Neural progenitor cell (in vitro differentiated cells): Measurements from ENCODE around the gene NUDT22. TPM values are rescaled to one million over a fixed set of nuclear protein-coding genes. Genes with fewer than 3 reads are reported as not detected.

ENCODE experiments used
- DNase-seq: peaks from one replicate; pipeline ENCODE4 v3.0.0-alpha.2; 2016; ENCODE audit warnings: low spot score
- H2AFZ ChIP-seq: fragments of 200-600 bp; sonication (generic); replicated peaks from 2 replicates; pipeline ENCODE4 v1.6.1; 2016; ENCODE audit warnings: antibody characterized with exemption
- H3F3A ChIP-seq: fragments of 200-600 bp; sonication (generic); 2 replicates; pipeline ENCODE4 v1.6.1; 2016; ENCODE audit warnings: antibody characterized with exemption, low read depth
- H3K27ac ChIP-seq: fragments of 200-600 bp; sonication (generic); 2 replicates; pipeline ENCODE4 v1.5.1; 2016; ENCODE audit warnings: mild to moderate bottlenecking
- H3K27me3 ChIP-seq: fragments of 200-600 bp; sonication (generic); 2 replicates; pipeline ENCODE4 v1.6.1; 2016; ENCODE audit warnings: mild to moderate bottlenecking, moderate library complexity
- H3K36me3 ChIP-seq: fragments of 200-600 bp; sonication (generic); 2 replicates; pipeline ENCODE4 v1.5.1; 2016
- H3K4me1 ChIP-seq: fragments of 200-600 bp; sonication (generic); 2 replicates; pipeline ENCODE4 v1.6.1; 2016; ENCODE audit warnings: mixed run types
- H3K4me2 ChIP-seq: fragments of 200-600 bp; sonication (generic); 2 replicates; pipeline ENCODE4 v1.6.1; 2016
- H3K4me3 ChIP-seq: fragments of 200-600 bp; sonication (generic); 2 replicates; pipeline ENCODE4 v1.5.1; 2016
- H3K79me2 ChIP-seq: fragments of 200-600 bp; sonication (generic); 2 replicates; pipeline ENCODE4 v1.6.1; 2016; ENCODE audit warnings: low read depth
- H3K9ac ChIP-seq: fragments of 200-600 bp; sonication (generic); 2 replicates; pipeline ENCODE4 v1.6.1; 2016
- H3K9me3 ChIP-seq: fragments of 200-600 bp; sonication (generic); 2 replicates; pipeline ENCODE4 v1.5.1; 2016; ENCODE audit warnings: low read depth
- H4K20me1 ChIP-seq: fragments of 200-600 bp; sonication (generic); 2 replicates; pipeline ENCODE4 v1.6.1; 2016; ENCODE audit warnings: low read depth
- H3K27ac Mint-ChIP-seq: 3 replicates; pipeline ENCODE4 v1.8.0; 2021; ENCODE audit warnings: mixed read lengths
- H3K27me3 Mint-ChIP-seq: 2 replicates; pipeline ENCODE4 v1.8.0; 2022; ENCODE audit warnings: low read depth, mild to moderate bottlenecking, inconsistent platforms, moderate library complexity, mixed read lengths; ENCODE audit not compliant: insufficient read depth
- H3K36me3 Mint-ChIP-seq: 3 replicates; pipeline ENCODE4 v1.8.0; 2021; ENCODE audit warnings: mixed read lengths
- H3K4me1 Mint-ChIP-seq: 3 replicates; pipeline ENCODE4 v1.8.0; 2021; ENCODE audit warnings: mixed read lengths
- H3K4me3 Mint-ChIP-seq: 3 replicates; pipeline ENCODE4 v1.8.0; 2021; ENCODE audit warnings: mild to moderate bottlenecking, moderate library complexity, mixed read lengths
- H3K9me3 Mint-ChIP-seq: 3 replicates; pipeline ENCODE4 v1.8.0; 2020; ENCODE audit warnings: mixed read lengths
- CTCF ChIP-seq: fragments of 200-600 bp; sonication (generic); IDR thresholded peaks from 2 replicates; pipeline ENCODE4 v1.5.1; 2017; ENCODE audit warnings: antibody characterized with exemption, mild to moderate bottlenecking
- EZH2 ChIP-seq: fragments of 200-600 bp; sonication (generic); IDR thresholded peaks from 2 replicates; pipeline ENCODE4 v1.6.1; 2017; ENCODE audit warnings: antibody characterized with exemption, mild to moderate bottlenecking, moderate library complexity
- EZH2phosphoT487 ChIP-seq: fragments of 200-600 bp; sonication (generic); IDR thresholded peaks from 2 replicates; pipeline ENCODE4 v1.6.1; 2017; ENCODE audit warnings: antibody characterized with exemption
- total RNA-seq: library from RNA; depleted of rRNA; stranded (reverse); fragments of >200 nt; gene quantifications from 2 replicates; pipeline ENCODE4 v1.2.3, GENCODE V29; 2015; ENCODE audit warnings: low replicate concordance

Gene NUDT22, protein sequence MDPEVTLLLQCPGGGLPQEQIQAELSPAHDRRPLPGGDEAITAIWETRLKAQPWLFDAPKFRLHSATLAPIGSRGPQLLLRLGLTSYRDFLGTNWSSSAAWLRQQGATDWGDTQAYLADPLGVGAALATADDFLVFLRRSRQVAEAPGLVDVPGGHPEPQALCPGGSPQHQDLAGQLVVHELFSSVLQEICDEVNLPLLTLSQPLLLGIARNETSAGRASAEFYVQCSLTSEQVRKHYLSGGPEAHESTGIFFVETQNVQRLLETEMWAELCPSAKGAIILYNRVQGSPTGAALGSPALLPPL
- total RNA-seq, result 23.5 and 28.8 TPM in 2 replicates

- TF ChIP-seq EZH2 (no peak), EZH2phosphoT487 (no peak), CTCF (no peak)
- H3K36me3 ChIP-seq, result no peaks in the 10 kb centered on the region
- H3K4me2 ChIP-seq, result peak within 1 kb of the TSS; percentile 89
- peaks cover 27% of the 10 kb centered on the region for H3K4me1 Mint-ChIP-seq
- no peak within 1 kb of the TSS for H3K27ac ChIP-seq
- peaks cover 16% of the 10 kb centered on the region for H3K4me1 ChIP-seq
- H3K9ac ChIP-seq, result peak within 1 kb of the TSS; percentile 31
- no peaks in the 10 kb centered on the region for H4K20me1 ChIP-seq
- peak; percentile 94 for DNase-seq
- peak within 1 kb of the TSS; percentile 91 for H3K4me3 Mint-ChIP-seq
- H3K36me3 Mint-ChIP-seq, result no peaks in the 10 kb centered on the region
- peak within 1 kb of the TSS; percentile 2 for H2AFZ ChIP-seq
- peaks cover 5% of the 10 kb centered on the region for H3K27me3 Mint-ChIP-seq
- no peaks in the 10 kb centered on the region for H3K9me3 ChIP-seq
- peaks cover 2% of the 10 kb centered on the region for H3K27me3 ChIP-seq
- H3K79me2 ChIP-seq, result no peaks in the 10 kb centered on the region
- no peak within 1 kb of the TSS for H3K27ac Mint-ChIP-seq
- no peaks in the 10 kb centered on the region for H3K9me3 Mint-ChIP-seq
- H3F3A ChIP-seq, result peaks cover 25% of the 10 kb centered on the region
- peak within 1 kb of the TSS; percentile 62 for H3K4me3 ChIP-seq
Measured at GRCh38 chr11:64225608-64226506, at the start of gene NUDT22, which contains the start of gene TRPT1. NUDT22 (plus strand) TSS chr11:64226274; CDS start chr11:64226653, 379 bp downstream. TRPT1 (minus strand) TSS chr11:64226186; CDS start chr11:64225860, 326 bp downstream.

GRCh38 chr11:64176751-64177150 is 49.3 kb upstream of the NUDT22 start:
- DNase-seq, result no peak
- Mint-ChIP-seq H3K36me3 (peaks cover 9% of the 10 kb centered on the region), H3K4me3 (no peak overlapping the region), H3K27ac (no peak overlapping the region), H3K9me3 (peaks cover 9% of the 10 kb centered on the region), H3K27me3 (peaks cover 4% of the 10 kb centered on the region), H3K4me1 (peaks cover 15% of the 10 kb centered on the region)
- Histone ChIP-seq H2AFZ (no peak overlapping the region), H3K4me2 (no peak overlapping the region), H3K9me3 (no peaks in the 10 kb centered on the region), H3K27ac (no peak overlapping the region), H3K79me2 (no peaks in the 10 kb centered on the region), H3K27me3 (no peaks in the 10 kb centered on the region), H3F3A (peaks cover 2% of the 10 kb centered on the region), H3K4me1 (peaks cover 5% of the 10 kb centered on the region), H3K9ac (no peak overlapping the region), H4K20me1 (peaks cover 6% of the 10 kb centered on the region), H3K36me3 (no peaks in the 10 kb centered on the region), H3K4me3 (no peak overlapping the region)
- no peak for TF ChIP-seq EZH2phosphoT487
- TF ChIP-seq EZH2, result no peak
- no peak for TF ChIP-seq CTCF

GRCh38 chr11:64178203-64178602 is 47.9 kb upstream of the NUDT22 start:
- Mint-ChIP-seq H3K4me1 (peaks cover 25% of the 10 kb centered on the region), H3K27ac (peak overlapping the region; percentile 18), H3K9me3 (peaks cover 9% of the 10 kb centered on the region), H3K27me3 (peaks cover 4% of the 10 kb centered on the region), H3K36me3 (peaks cover 11% of the 10 kb centered on the region), H3K4me3 (peak overlapping the region; percentile 8)
- DNase-seq, result no peak
- no peaks in the 10 kb centered on the region for H3K9me3 ChIP-seq
- H3K79me2 ChIP-seq, result peaks cover 10% of the 10 kb centered on the region
- H3K4me2 ChIP-seq, result no peak overlapping the region
- peaks cover 9% of the 10 kb centered on the region for H3K4me1 ChIP-seq
- H3K27me3 ChIP-seq, result no peaks in the 10 kb centered on the region
- H3K36me3 ChIP-seq, result no peaks in the 10 kb centered on the region
- H3F3A ChIP-seq, result peaks cover 13% of the 10 kb centered on the region
- H2AFZ ChIP-seq, result no peak overlapping the region
- TF ChIP-seq EZH2 (no peak), CTCF (no peak), EZH2phosphoT487 (no peak)
- H3K4me3 ChIP-seq, result no peak overlapping the region
- H3K27ac ChIP-seq, result no peak overlapping the region
- no peak overlapping the region for H3K9ac ChIP-seq
- peaks cover 12% of the 10 kb centered on the region for H4K20me1 ChIP-seq
